Prostate gland (tissue), 2 donors: ENCODE data around the gene SEPTIN8. TPM values are rescaled to one million over a fixed set of nuclear protein-coding genes. Genes with fewer than 3 reads are reported as not detected.
"Not testable (repeated sequence)": the region's sequence is repeated elsewhere in the genome, so short reads cannot be mapped to it uniquely, and the experiment has no call there.

Experiments
- DNase-seq: peaks from one replicate; pipeline ENCODE4 v3.0.0-alpha.2; 2019; ENCODE audit warnings: low spot score
- H3K27ac ChIP-seq, 2 donors: fragments of 200-600 bp; sonication (generic); 2 replicates each; pipeline ENCODE4 v1.5.1; 2017 to 2019
- H3K27me3 ChIP-seq: fragments of 200-600 bp; sonication (generic); replicated peaks from 2 replicates; pipeline ENCODE4 v1.5.1; 2019; ENCODE audit not compliant: insufficient read depth
- H3K36me3 ChIP-seq, 2 donors: fragments of 200-600 bp; sonication (generic); 1 replicate in 1 of 2; 2 replicates in 1 of 2; pipeline versions ENCODE4 v1.5.1 to v1.8.1; 2017 to 2019
- H3K4me1 ChIP-seq: fragments of 200-600 bp; sonication (generic); replicated peaks from 2 replicates; pipeline ENCODE4 v1.5.1; 2019
- H3K4me3 ChIP-seq, 2 donors: fragments of 200-600 bp; sonication (generic); 2 replicates each; pipeline ENCODE4 v1.5.1; 2017 to 2019
- H3K9me3 ChIP-seq: fragments of 200-600 bp; sonication (generic); 2 replicates; pipeline ENCODE4 v1.5.1; 2017
- POLR2A ChIP-seq: fragments of 450-650 bp; IDR thresholded peaks from one replicate; pipeline ENCODE4 v1.6.1; 2016; ENCODE audit warnings: antibody characterized with exemption, mild to moderate bottlenecking
- POLR2AphosphoS5 ChIP-seq: sonication (generic); formaldehyde crosslinking; IDR thresholded peaks from one replicate; pipeline ENCODE4 v1.6.1; 2017; ENCODE audit warnings: antibody characterized with exemption
- WGBS: methylation state at CpG from one replicate; pipeline ENCODE4 v1.1.5; 2018; 5-methylcytosine and 5-hydroxymethylcytosine counted together
- intact Hi-C: fragments of 100-400 bp; cut with DNase I; formaldehyde crosslinking; loops from one replicate; pipeline ENCODE4 v1.14.2; 2022
- total RNA-seq, 2 donors: library from RNA; depleted of rRNA; stranded (reverse); fragments of >200 nt; gene quantifications; one replicate each; pipeline ENCODE4 v1.1.0, GENCODE V29; 2016
- TF ChIP-seq, protein P1 (sequence below), 4 experiments: fragments of 200-600 bp in 2 of 4; fragments of 450-650 bp in 2 of 4; sonication (generic) in 2 of 4; IDR thresholded peaks; 1 replicate in 3 of 4; 2 replicates in 1 of 4; pipeline ENCODE4 v1.5.1; 2016 to 2019; ENCODE audit warnings: antibody characterized with exemption in 4 of 4, mild to moderate bottlenecking in 2 of 4, moderate library complexity in 2 of 4

The SEPTIN8 gene
- total RNA-seq, 2 donors from 2014 or later, result 27.7 to 38.5 TPM

DNA sequence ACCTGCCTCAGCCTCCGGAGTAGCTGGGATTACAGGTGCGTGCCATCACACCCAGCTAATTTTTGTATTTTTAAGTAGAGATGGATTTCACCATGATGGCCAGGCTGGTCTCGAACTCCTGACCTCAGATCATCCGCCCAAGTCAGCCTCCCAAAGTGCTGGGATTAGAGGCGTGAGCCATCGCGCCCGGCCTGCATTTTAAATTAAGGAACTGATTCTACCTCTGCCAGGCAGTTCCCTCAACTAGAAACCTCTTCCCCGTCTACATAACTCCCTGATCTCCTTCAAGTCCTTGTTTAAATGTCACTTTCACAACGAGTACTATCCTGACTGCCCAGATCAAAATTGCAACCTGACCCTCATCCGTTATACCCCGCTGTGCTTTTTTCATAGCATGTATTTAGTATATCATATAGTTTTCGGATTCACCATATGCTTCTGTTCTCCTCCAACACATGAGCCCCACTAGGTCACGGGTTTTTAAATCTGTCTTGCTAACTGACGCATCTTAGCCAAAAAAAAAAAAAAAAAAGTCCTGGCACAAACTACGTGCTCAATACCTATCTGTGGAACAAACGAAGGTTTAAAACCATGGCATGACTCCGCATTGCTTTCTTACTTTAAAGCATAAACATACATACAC lies 35.2 kb upstream of the SEPTIN8 start:
- Histone ChIP-seq H3K36me3 (no peaks in the 10 kb centered on the region), H3K9me3 (no peaks in the 10 kb centered on the region), H3K4me3 (no peak overlapping the region), H3K4me1 (no peaks in the 10 kb centered on the region), H3K27me3 (no peaks in the 10 kb centered on the region), H3K27ac (no peak overlapping the region)
- WGBS, result 63% methylated on average over 18 of the region's 18 CpGs
- no peak for TF ChIP-seq POLR2AphosphoS5
- no peak for TF ChIP-seq POLR2A
- TF ChIP-seq, protein P1, sequence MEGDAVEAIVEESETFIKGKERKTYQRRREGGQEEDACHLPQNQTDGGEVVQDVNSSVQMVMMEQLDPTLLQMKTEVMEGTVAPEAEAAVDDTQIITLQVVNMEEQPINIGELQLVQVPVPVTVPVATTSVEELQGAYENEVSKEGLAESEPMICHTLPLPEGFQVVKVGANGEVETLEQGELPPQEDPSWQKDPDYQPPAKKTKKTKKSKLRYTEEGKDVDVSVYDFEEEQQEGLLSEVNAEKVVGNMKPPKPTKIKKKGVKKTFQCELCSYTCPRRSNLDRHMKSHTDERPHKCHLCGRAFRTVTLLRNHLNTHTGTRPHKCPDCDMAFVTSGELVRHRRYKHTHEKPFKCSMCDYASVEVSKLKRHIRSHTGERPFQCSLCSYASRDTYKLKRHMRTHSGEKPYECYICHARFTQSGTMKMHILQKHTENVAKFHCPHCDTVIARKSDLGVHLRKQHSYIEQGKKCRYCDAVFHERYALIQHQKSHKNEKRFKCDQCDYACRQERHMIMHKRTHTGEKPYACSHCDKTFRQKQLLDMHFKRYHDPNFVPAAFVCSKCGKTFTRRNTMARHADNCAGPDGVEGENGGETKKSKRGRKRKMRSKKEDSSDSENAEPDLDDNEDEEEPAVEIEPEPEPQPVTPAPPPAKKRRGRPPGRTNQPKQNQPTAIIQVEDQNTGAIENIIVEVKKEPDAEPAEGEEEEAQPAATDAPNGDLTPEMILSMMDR (IDR thresholded peaks at IDR 0.05), result no peak
- DNase-seq, result no peak
- intact Hi-C loops, result no loop called here

DNA sequence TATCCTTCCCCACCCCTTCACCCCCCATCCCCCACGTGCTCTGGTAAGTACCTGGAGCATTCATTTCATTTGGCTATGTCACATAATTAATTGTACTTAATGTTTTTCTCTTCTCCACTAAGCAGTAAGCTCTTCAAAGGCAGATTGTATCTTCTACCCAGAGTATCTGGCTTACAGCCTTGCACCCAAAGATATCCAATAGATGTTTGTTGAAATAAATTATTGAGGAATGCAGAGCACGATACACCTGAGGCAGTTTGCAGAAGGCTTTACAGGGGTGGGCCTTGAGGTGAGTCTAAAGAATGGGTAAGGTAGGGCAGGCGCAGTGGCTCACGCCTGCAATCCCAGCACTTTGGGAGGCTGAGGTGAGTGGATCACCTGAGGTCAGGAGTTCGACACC lies 33.6 kb upstream of the SEPTIN8 start:
- WGBS, result 78% methylated on average over 5 of the region's 5 CpGs
- no peaks in the 10 kb centered on the region for H3K4me1 ChIP-seq
- TF ChIP-seq POLR2AphosphoS5 (no peak), POLR2A (no peak)
- TF ChIP-seq, protein P1 (IDR thresholded peaks at IDR 0.05), result no peak
- H3K36me3 ChIP-seq, result no peaks in the 10 kb centered on the region
- H3K27me3 ChIP-seq, result no peaks in the 10 kb centered on the region
- H3K9me3 ChIP-seq, result no peaks in the 10 kb centered on the region
- H3K27ac ChIP-seq, result no peak overlapping the region
- DNase-seq, result no peak
- intact Hi-C loops, result no loop called here
- H3K4me3 ChIP-seq, result no peak overlapping the region

DNA sequence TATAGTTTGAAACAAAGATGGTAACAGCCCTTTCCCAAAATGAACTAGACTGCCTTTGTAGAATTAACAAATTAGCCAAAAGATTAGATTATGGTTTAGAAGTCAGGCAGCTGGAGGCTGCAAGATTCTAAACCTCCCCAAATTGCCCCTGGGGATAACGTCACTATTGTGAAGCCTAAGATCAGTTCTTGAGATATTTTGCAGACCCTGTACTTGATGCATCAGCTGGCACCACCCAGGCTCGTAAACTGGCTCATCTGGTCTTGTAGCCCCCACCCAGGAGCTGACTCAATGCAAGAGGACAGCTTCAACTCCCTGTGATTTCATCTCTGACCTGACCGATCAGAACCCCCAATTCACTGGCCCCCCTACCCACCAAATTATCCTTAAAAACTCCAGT lies 31.8 kb upstream of the SEPTIN8 start:
- intact Hi-C loops, result no loop called here
- Histone ChIP-seq H3K4me3 (no peak overlapping the region), H3K36me3 (no peaks in the 10 kb centered on the region), H3K27me3 (no peaks in the 10 kb centered on the region), H3K27ac (peak overlapping the region in 1 of 2 donors; percentile 33), H3K9me3 (no peaks in the 10 kb centered on the region), H3K4me1 (no peaks in the 10 kb centered on the region)
- TF ChIP-seq POLR2AphosphoS5 (no peak), POLR2A (no peak)
- TF ChIP-seq, protein P1 (IDR thresholded peaks at IDR 0.05), result no peak
- WGBS, result 40% methylated on average over 3 of the region's 3 CpGs
- DNase-seq, result no peak

DNA sequence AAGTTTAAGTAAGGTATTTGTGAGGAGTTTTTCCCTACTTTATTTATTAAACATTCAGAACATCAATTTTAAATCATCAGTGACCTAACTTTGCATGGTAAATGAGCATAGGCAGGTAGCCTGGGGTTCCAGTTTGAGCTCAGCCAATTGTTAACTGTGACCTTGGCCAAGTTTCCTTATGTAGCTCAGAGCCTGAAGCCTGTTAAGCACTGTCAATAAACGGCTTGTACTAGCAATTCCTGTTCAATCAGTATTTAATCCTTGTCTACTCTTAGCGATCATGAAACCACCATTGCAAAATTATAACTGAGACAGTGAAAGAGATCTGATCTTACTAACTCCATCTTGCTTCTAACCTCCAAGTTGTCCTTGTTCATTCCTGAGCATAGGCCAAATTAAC lies 31.4 kb upstream of the SEPTIN8 start:
- no peak overlapping the region for H3K4me3 ChIP-seq
- intact Hi-C loops, result no loop called here
- 35% methylated on average over 2 of the region's 2 CpGs for WGBS
- H3K27me3 ChIP-seq, result no peaks in the 10 kb centered on the region
- no peaks in the 10 kb centered on the region for H3K4me1 ChIP-seq
- H3K9me3 ChIP-seq, result no peaks in the 10 kb centered on the region
- H3K27ac ChIP-seq, result peak overlapping the region in 1 of 2 donors; percentile 33
- TF ChIP-seq POLR2A (no peak), POLR2AphosphoS5 (peak; percentile 19)
- DNase-seq, result no peak
- H3K36me3 ChIP-seq, result no peaks in the 10 kb centered on the region

DNA sequence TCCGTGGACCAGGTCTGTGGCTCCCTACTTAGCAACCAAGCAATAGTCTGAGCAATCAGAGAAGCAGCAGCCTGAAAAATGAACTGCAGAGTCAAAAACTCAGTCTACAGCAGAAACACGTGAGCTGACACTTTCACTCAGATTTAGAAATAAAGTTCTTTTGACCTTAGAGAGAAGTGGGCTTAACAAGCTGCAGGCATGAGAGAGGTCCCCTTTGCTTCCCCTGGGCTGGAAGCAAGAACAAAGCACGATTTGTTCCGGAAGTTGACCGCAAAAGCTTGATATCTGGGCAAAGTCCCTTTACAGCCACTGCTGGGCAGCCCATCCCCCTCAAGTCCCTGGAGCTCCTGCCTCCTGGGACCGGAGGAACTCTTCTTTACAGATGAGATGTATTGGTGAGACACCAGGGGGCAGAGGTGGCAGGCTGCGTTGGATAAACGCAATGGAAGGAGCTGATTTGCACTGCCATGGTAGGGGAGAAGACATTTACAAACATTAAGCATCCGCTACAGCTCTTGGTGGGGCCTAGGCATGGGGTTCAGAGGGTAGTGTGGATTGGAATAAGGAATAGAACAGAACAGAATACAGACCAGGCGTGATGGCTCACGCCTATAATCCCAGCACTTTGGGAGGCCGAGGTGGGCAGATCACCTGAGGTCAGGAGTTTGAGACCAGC lies 30.3 kb upstream of the SEPTIN8 start:
- Histone ChIP-seq H3K9me3 (no peaks in the 10 kb centered on the region), H3K4me3 (no peak overlapping the region), H3K27ac (no peak overlapping the region), H3K27me3 (no peaks in the 10 kb centered on the region), H3K4me1 (no peaks in the 10 kb centered on the region), H3K36me3 (no peaks in the 10 kb centered on the region)
- TF ChIP-seq POLR2AphosphoS5 (no peak), POLR2A (no peak)
- TF ChIP-seq, protein P1 (IDR thresholded peaks at IDR 0.05), result no peak
- WGBS, result 66% methylated on average over 12 of the region's 12 CpGs
- intact Hi-C loops, result no loop called here
- DNase-seq, result no peak

DNA sequence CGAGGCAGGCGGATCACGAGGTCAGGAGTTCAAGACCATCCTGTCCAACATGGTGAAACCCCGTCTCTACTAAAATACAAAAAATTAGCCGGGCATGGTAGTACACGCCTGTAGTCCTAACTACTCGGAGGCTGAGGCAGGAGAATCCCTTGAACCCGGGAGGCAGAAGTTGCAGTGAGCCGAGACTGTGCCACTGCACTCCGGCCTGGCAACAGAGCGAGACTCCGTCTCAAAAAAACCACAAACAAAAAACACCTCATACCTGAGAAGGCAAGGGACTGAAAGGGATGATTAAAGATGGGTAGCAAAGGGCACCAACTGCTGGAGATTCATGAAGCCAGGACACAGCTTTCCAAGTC lies 29.7 kb upstream of the SEPTIN8 start:
- DNase-seq, H3K9me3 ChIP-seq: not testable (repeated sequence)

DNA sequence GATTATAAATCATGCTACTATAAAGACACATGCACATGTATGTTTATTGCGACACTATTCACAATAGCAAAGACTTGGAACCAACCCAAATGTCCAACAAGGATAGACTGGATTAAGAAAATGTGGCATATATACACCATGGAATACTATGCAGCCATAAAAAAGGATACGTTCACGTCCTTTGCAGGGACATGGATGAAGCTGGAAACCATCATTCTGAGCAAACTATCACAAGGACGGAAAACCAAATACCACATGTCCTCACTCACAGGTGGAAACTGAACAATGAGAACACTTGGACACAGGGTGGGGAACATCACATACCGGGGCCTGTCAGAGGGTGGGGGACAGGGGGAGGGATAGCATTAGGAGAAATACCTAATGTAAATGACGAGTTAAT lies 28.8 kb upstream of the SEPTIN8 start:
- H3K27ac ChIP-seq, DNase-seq, H3K27me3 ChIP-seq, H3K36me3 ChIP-seq, H3K4me3 ChIP-seq, intact Hi-C loops, H3K4me1 ChIP-seq, H3K9me3 ChIP-seq: not testable (repeated sequence)
- WGBS, result 88% methylated on average over 6 of the region's 6 CpGs

More for the DNA sequence above, 29.7 kb upstream of the SEPTIN8 start:
- H3K36me3 ChIP-seq, H3K27ac ChIP-seq, H3K4me1 ChIP-seq, intact Hi-C loops, H3K4me3 ChIP-seq, H3K27me3 ChIP-seq: not testable (repeated sequence)
- WGBS, result 92% methylated on average over 12 of the region's 12 CpGs

DNA sequence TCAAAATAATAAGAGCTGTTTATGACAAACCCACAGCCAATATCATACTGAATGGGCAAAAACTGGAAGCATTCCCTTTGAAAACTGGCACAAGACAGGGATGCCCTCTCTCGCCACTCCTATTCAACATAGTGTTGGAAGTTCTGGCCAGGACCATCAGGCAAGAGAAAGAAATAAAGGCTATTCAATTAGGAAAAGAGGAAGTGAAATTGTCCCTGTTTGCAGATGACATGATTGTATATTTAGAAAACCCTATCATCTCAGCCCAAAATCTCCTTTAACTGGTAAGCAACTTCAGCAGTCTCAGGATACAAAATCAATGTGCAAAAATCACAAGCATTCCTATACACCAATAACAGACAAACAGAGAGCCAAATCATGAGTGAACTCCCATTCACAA lies 27.2 kb upstream of the SEPTIN8 start:
- 95% methylated on average over 1 of the region's 1 CpG for WGBS

More for the DNA sequence above, 27.2 kb upstream of the SEPTIN8 start:
- H3K9me3 ChIP-seq, H3K27me3 ChIP-seq, H3K4me3 ChIP-seq, H3K36me3 ChIP-seq, H3K4me1 ChIP-seq, intact Hi-C loops, H3K27ac ChIP-seq, DNase-seq: not testable (repeated sequence)
